Measurements from ENCODE around the gene NEURL4.
A peak's percentile ranks its signal among the peaks of the same experiment; 100 is the strongest.
"Not testable (repeated sequence)": the region's sequence is repeated elsewhere in the genome, so short reads cannot be mapped to it uniquely, and the experiment has no call there.

Gene NEURL4

DNA sequence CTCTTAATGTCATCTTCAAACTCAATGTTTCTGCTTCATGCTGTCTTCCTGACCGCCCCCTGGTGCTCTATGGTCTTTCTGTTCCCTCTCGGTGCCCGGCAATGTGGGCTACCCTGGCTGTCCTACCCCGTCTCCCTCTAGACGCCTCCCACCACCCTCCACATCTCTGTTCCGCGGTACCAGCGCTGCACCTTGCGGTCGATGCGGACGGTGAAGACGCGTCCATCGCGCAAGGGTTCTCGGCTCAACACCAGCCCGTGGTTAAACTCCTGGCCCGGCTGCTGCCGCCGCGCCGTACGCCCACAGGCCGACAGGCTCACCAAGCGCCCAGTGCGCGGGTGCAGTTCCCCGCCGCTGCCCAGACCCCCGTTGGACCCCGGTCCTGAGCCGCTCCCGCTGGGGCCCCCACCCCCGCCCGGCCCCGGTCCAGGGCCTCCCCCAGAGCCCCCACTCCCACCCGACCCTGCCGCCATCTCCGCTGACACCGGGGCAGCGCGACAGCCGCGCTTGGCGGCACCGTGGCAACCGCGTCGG is at the start of gene NEURL4:
NEURL4 (minus strand) TSS at position 496 of the 534 bp plus-strand sequence; CDS start at position 473, 23 bp downstream.
- DNase-seq (ENCODE audit: low spot score) = no peak

DNA sequence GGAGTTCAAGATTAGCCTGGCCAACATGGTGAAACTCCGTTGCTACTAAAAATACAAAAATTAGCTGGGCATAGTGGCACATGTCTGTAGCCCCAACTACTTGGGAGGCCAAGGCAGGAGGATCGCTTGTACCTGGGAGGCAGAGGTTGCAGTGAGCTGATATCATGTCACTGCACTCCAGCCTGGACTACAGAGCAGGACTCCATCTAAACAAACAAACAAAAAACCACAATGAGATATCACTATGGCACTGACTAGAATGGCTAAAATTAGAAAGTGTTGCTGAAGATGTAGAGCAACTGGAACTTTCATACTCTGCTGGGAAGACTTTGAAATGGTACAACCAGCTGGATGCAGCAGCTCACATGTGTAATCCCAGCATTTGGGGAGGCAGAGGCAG is 45.2 kb upstream of the NEURL4 start:
- no peak for DNase-seq (ENCODE audit: low spot score)

DNA sequence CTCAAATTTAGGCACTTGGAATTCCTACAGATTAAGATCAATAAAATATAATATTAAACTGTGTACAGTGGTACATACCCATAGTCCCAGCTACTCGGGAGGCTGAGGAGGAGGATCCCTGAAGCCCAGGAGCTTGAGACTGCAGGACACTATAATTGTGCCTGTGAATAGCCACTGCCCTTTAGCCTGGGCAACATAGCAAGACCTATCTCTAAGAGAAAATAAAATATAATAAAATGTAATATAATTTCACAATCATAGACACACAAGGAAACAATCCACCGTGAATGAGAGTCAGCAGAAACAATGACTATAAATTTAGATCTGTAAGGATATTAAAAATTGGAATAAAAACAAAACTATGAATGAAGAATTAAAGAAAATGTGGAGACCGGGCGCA is 41.7 kb upstream of the NEURL4 start:
- DNase-seq (ENCODE audit: low spot score) = no peak

DNA sequence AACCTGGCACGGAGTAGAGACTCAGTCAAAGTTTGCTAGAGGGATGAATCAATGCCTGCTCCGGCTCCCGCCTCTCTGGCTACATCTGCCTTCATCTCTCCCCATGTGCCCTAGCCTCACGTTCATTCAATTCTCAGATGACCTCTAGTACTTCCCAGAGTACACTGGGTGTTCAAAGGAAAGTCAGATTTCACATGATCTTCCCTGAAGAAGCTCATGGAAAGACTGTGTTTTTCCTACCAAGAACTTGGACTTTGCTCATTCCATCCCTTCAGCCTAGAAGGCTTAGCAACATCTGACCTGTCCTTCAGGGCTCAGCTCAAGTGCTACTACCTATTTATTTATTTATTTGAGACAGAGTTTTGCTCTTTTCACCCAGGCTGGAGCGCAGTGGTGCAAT is 40.7 kb upstream of the NEURL4 start:
- DNase-seq (ENCODE audit: low spot score) = no peak

DNA sequence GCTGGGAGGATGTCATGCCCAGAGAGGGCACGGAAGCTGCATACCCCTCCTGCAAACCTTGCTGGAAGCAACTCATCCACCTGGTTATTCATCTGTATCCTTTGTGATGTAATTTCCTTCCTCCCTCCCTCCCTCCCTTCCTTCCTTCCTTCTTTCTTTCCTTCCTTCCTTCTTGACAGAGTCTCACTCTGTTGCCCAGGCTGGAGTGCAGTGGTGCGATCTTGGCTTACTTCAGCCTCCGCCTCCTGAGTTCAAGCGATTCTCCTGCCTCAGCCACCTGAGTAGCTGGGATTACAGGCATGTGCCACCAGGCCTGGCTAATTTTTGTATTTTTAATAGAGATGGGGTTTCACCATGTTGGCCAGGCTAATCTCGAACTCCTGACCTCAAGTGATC is 39.5 kb upstream of the NEURL4 start:
- DNase-seq (ENCODE audit: low spot score) = not testable (repeated sequence)

DNA sequence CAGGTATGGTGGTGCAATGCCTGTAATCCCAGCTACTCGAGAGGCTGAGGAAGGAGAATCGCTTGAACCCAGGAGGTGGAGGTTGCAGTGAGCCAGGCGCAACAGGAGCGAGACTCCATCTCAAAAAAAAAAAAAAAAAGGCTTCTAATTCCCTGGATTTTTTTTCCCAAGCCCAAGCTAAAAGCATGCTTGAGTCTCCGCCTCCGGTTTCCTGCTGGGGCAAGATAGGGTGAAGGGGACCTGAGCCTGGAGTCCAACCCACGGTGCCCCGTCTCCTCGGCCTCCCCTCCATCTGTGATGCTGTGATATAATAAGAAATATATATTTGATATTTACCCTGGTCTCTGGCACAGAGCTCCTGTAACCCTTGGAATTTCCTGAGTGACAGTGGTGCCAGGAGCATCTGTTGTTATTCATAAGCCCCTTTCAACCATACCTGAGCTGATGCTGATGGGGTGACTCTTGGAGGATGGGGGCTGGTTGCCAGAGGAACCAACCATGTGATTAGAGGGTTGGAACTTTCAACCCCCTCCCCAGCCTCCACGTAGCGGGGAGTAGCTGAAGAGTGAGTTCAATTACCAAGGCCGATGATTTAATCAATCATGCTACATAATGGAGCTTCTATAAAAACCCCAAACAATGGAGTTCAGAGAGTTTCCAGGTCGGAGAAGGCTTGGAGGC is 38.9 kb upstream of the NEURL4 start:
- DNase-seq (ENCODE audit: low spot score) = no peak

DNA sequence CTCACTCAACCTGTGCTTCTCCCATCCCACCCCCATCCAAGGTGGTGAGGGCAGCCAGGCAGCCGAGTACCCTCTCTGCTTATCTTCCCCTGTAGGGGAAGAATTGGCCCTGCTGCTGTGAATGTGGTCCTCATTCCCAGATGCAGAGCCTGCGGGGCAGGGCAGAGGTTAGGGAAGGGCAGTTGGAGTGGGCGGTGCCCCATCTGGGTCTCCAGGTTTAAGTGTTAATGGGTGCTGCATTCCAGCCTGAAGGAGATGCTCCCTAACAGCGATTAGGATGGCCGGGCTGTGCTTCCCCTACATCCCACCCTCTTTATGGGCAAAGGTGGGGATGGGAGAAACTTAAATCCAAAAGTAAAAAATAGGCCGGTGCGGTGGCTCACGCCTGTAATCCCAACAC is 37.9 kb upstream of the NEURL4 start:
- DNase-seq (ENCODE audit: low spot score) = no peak

DNA sequence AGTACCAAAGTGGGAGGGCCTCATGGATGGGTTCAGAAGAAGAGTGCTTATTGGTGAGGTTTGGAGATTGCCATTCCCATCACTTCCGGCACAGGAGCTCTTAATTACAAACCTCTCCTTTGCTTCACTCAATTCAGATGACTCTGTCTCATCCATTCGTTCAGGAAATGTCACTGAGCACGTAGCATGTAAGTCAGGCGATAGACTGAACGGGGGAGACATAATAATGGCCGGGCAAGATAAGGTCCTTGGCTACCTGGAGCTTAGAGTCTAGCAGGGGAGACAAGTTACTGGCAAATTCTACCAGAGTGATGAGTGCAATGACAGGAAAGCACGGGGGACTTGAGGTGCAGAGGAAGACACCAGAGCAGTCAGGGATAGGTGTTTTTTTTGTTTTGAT is 36.8 kb upstream of the NEURL4 start:
- not testable (repeated sequence) for DNase-seq (ENCODE audit: low spot score)

DNA sequence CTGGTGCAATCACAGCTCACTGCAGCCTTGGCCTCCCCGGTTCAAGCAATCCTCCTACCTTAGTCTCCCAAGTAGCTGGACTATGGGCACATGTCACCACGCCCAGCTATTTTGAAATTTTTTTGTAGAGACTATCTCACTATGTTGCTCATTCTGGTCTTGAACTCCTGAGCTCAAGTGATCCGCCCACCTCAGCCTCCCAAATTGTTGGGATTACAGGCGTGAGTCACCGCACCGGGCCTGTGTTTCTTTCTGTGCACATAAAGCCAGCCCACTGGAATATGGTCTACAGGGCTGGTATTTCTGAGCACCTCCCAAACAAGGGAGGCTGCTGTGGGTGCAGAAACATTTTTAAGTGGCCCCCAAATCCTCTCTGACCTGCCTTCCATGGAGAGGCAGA is 34.2 kb upstream of the NEURL4 start:
- DNase-seq (ENCODE audit: low spot score) = no peak

DNA sequence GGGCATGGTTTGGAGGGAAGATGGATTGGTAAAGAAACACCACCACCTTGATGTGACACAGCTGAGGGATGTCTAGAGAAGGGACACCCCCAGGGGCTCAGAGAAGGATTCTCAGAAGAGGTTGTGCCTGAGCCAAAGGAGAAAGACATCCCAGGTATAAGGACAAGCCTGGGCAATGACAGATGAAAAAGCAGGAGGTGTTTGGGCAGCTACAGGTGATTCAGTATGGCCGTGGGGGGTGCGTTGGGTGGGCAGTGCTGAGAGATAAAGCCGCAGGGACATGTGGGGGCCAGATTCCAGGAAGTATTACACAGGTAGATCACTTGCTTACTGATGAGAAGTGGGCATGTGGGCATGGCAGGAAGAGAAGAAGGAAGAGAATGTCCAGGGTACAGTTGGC is 32.8 kb upstream of the NEURL4 start:
- no peak for DNase-seq (ENCODE audit: low spot score)

DNA sequence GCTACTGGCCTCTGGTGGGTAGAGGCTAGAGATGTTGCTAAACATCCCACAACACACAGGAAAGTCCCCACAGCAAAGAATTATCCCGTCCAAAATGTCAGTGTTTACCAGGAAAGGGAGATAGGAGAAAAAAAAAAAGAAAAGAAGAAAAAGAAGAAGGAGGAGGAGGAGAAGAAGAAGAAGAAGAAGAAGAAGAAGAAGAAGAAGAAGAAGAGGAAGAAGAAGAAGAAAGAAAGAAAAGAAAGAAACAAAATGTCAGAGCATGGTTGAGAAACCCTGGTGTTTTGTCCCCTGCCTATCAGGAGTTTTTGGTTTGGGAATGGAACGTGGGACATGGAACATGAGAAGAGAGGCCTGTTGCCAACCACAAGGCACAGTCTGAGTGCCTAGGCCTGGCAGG is 28.2 kb upstream of the NEURL4 start:
- DNase-seq (ENCODE audit: low spot score) = no peak

DNA sequence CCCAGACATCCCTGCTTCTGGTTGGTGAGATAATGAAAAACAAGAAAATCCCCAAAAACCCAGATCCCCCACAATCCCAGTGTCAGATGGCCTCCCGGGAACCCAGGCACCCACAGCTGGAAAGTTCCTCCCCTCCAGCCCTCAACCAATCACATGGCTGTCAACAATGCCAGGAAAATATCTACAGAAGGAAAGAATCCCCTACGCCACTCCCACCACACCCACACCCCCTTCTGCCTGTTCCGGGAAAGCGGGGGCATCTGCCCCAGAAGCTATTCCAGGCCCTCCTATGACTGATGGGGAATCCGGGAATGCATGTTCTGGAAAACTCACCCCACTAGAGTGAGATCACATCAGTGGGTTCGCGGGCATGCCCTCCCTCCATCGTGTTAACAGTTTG is 27.6 kb upstream of the NEURL4 start:
- no peak for DNase-seq (ENCODE audit: low spot score)

DNA sequence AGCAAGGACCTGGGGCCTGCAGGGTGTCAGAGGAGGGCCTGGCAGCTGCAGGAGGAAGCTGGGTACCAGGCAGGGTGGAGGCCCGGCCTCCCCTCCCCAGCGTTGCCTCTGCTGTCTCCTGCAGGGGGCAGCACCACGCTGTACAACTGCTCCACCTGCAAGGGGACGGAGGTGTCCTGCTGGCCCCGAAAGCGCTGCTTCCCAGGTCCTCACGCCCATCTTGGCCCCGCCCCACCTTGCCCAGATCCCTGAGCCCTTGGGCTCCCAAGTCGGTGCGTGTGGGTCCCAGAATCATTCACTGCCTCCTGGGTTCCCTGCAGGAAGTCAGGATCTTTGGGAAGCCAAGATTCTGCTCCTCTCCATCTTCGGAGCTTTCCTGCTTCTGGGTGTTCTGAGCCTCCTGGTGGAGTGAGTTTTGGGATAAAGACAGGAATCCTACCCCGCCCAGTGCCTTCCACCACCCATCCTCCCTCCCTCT is 27.0 kb upstream of the NEURL4 start:
- DNase-seq (ENCODE audit: low spot score) = peak; percentile 71

DNA sequence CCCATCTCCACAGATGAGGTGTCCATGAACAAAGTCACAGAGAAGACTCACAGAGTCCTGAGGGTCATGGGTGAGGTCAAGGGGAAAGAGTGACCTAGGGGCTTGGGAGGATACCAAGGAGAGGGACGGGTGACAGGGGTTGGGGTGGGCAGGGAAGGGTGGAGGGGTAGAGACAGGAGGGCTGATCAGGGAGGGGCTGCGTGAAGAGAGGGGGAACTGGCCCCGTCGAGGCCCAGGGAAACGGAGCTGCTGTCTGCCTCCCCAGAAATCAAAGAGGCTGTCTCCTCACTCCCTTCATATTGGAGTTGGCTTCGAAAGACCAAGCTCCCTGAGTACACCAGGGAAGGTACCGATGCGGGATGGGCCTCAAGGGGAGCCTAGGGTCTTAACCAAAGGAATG is 26.4 kb upstream of the NEURL4 start:
- no peak for DNase-seq (ENCODE audit: low spot score)

DNA sequence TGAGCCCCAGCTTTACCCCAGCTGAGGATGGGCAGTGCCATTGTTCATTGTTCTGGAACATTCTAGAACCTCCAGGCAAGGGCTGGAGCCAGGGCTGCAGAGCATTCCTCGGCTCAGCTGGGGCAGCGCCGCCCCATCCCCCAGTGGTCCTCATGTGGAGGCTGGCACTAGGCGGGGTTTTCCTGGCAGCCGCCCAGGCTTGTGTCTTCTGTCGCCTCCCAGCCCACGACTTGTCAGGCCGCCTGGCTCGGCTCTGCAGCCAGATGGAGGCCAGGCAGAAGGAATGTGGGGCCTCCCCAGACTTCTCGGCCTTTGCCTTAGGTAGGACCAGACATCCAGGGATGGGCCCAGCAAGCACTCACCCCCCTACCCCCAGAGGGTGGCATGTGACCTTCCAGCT is 25.9 kb upstream of the NEURL4 start, which contains the start of gene TMEM95:
TMEM95 (plus strand) TSS at position 104 of the 400 bp plus-strand sequence; CDS start at position 153, 49 bp downstream.
- no peak for DNase-seq (ENCODE audit: low spot score)

DNA sequence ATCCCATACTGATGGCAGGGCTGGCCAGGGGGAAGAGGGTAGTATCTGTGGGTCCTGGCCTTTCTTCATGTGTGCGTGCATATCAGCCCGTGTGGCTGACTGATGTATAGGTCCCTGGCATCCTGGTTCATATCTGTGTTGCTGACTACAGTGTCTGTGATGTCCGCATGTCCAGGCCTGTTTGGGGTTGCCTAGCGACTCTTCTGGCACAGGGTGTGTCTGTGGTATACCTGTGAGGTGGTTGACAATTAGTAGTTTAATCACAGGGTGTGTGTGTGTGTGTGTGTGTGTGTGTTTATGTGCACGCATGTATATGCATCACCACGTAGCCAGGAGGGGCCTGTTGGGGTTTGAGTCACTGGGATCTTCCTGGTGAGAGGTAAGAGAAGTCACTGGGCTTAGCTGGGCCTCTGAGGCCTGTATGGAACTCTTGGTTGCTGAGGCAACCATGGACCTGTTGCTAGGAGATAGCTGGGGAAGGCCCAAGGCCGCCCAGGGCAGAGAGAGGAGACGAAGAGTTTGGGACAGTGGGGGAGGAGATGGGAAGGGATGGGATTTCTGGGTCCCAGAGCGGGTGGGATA is 25.2 kb upstream of the NEURL4 start:
- DNase-seq (ENCODE audit: low spot score) = no peak

DNA sequence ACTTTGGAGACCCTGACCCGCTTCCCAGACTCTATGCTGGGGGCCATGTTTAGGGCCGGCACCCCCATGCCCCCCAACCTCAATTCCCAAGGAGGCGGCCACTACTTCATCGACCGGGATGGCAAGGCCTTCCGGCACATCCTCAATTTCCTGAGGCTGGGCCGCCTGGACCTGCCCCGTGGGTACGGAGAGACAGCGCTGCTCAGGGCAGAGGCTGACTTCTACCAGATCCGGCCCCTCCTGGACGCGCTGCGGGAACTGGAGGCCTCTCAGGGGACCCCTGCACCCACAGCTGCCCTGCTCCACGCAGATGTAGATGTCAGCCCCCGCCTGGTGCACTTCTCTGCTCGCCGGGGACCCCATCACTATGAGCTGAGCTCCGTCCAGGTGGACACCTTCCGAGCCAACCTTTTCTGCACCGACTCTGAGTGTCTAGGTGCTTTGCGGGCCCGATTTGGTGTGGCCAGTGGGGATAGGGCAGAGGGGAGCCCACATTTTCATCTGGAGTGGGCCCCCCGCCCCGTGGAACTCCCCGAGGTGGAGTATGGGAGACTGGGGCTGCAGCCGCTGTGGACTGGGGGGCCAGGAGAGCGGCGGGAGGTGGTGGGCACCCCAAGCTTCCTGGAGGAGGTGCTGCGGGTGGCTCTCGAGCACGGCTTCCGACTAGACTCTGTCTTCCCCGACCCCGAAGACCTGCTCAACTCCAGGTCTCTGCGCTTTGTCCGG is 23.9 kb upstream of the NEURL4 start:
- no peak for DNase-seq (ENCODE audit: low spot score)

DNA sequence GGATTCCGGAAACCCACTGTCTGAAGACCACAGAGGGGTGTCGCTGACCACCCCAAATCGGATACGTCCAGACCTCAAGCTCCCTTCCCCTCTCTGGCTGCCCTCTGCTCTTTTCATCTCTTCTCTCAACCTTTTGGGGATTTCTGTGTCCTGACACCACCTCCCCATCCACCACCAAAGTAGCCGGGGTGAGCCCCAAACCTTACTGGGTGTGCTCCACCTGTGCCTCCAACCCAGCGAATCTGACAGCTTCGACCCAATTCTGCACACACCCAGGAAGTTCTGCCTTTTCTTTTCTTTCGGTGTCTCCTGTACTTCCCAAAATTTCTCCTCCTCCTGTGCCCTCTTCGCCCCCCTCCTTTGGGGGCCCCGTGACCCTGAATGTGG is 23.4 kb upstream of the NEURL4 start:
- DNase-seq (ENCODE audit: low spot score) = no peak

DNA sequence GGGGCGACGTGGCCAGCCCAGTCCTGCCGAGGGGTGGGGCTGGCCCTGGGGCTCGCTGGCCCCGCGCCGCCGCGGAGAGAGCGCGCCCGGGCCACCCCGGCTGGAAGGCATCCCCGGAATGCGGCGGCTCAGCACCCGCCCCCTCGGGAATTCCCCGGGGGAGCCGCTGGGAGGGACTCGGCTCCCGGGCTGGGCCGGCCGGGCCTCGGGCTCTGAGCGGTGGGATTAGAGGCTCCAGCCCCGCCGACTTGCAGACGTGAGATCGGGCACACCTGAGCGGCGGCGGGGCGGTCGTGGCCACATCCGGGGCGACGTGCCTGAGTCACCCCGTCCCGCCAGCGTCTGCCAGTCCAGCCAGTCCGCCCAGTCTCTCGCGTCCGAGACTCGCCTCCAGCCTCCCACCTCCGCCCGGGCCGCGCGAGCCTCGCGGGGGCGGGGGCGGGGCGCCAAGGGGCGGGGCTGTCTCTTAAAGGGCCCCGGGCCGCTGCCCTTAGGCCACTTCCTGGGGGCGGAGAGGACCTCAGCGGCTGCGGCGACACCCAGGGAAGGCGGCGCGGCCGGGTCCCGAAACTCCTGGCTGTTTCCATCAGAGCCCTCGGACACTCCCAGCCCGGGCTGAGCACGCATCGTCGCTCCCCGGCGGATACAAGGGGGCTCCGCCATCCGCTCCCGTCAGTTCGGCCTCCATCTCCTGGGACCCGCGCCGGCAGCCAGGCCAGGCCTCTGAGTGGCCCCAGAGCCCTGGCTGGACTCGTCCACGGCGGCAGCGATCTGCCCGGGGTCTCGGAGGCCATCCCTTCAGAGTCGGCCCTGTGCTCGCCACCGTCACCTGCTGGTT is 22.7 kb upstream of the NEURL4 start, which contains the start of gene KCTD11:
KCTD11 (plus strand) TSS at position 498 of the 838 bp plus-strand sequence.
- peak; percentile 97 for DNase-seq (ENCODE audit: low spot score)

DNA sequence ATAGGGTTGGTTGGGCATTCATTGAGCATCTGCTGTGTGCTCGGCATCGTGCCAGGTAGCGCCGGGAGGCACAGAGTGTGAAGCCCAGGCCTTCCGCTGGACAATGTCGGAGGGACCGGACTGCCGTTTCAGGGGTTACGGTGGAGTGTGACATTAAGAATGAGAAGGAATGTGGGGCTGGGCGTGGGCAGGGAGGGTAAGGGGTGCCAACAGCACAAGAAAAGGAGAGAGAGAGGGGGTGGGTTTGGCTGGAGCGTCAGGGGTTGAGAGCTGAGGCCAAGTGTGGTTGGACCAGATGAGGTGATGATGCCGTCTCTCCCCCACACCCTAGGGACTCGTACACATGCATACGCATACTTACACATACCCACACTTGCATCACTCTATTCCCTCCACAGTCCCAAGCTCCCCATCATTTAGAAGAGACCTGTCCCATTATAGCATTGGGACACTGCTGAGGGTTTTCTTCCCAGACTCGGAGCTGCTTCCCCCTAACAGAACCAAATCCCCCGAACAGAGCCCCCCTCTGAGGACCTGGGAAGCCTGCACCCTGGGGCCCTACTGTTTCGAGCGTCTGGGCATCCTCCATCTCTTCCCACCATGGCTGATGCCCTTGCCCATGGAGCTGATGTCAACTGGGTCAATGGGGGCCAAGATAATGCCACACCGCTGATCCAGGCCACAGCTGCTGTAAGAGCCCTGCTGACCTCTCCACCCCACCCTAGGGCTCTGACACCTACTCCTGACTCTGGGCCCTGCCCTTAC is 19.5 kb upstream of the NEURL4 start:
- no peak for DNase-seq (ENCODE audit: low spot score)

All from AG08396 (cell line).